ENCODE data around the gene POLR3A.
"Not testable (repeated sequence)": the region's sequence is repeated elsewhere in the genome, so short reads cannot be mapped to it uniquely, and the experiment has no call there.

The POLR3A gene

DNA sequence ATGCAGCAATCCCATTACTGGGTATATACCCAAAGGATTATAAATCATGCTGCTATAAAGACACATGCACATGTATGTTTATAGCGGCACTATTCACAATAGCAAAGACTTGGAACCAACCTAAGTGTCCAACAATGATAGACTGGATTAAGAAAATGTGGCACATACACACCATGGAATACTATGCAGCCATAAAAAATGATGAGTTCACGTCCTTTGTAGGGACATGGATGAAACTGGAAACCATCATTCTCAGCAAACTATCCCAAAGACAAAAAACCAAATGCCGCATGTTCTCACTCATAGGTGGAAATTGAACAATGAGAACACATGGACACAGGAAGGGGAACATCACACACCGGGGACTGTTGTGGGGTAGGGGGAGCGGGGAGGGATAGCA lies 30.5 kb downstream of the POLR3A start:
- H3K9me3 ChIP-seq (ENCODE audit: control insufficient read depth, insufficient read depth, low read length); H3K4me3 ChIP-seq (ENCODE audit: low read depth, low read length); H3K27me3 ChIP-seq (ENCODE audit: control insufficient read depth, insufficient read depth, low read length); H3K27ac ChIP-seq (ENCODE audit: low read depth, low read length); H3K4me1 ChIP-seq (ENCODE audit: control insufficient read depth, insufficient read depth, low read length); H3K9ac ChIP-seq (ENCODE audit: low read depth, low read length): not testable (repeated sequence)
- H3K36me3 ChIP-seq (ENCODE audit: control insufficient read depth, insufficient read depth, low read length) = peaks cover 52% of the 10 kb centered on the region

DNA sequence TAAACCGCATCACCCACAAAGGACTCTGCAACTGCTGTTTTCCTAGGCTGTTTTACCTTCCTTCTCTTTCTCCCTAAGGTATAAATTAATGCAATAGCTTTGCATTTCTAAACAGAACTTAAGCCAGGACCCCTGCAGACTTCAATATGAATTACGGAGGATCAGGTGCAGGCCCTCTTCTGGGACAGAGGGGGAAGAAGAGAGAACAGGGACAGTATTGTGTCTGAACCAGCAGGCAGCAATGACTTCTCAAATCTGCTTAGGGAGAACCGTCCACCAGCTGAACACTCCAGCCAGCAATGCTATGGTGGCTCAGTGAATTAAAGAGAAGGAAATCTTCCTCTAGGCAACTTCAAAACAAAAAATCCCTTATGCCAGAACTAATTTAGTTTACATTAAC lies 35.7 kb downstream of the POLR3A start:
- Histone ChIP-seq H3K27ac (ENCODE audit: low read depth, low read length) (peak overlapping the region; percentile 40), H3K4me1 (ENCODE audit: control insufficient read depth, insufficient read depth, low read length) (peaks cover 8% of the 10 kb centered on the region), H3K27me3 (ENCODE audit: control insufficient read depth, insufficient read depth, low read length) (no peaks in the 10 kb centered on the region), H3K9ac (ENCODE audit: low read depth, low read length) (no peak overlapping the region), H3K4me3 (ENCODE audit: low read depth, low read length) (no peak overlapping the region), H3K9me3 (ENCODE audit: control insufficient read depth, insufficient read depth, low read length) (no peaks in the 10 kb centered on the region), H3K36me3 (ENCODE audit: control insufficient read depth, insufficient read depth, low read length) (peaks cover 55% of the 10 kb centered on the region)

DNA sequence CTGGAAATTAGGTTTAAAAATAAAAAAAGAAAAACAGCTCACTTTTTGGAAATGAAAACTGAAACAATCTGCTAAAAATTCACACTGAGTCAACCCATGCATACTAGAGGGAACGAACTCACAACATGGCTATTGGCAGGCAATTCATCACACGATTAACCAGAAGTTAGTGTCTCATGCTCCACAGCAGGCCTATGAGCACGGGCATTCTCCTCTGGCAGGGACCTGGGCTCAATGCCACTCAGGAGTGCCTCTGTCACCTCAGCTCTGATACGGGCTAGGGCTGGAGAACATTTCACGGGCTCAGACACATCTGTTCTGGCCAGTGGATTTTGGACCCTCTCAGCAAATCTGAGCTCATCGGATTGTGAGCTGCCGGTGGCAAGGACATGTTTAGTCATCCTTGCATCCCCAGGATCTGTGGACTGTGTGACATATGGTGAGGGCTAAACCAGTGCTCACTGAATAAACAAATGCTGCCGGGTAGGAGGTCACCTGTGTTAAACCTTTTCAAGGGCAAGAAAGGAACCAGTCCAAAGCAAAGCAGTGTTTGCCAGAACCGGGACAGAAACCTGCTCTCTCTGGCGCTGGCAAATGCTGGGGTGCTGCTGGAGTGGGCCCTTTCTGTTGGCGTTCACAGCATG lies 40.1 kb downstream of the POLR3A start:
- Histone ChIP-seq H3K27me3 (ENCODE audit: control insufficient read depth, insufficient read depth, low read length) (no peaks in the 10 kb centered on the region), H3K36me3 (ENCODE audit: control insufficient read depth, insufficient read depth, low read length) (peaks cover 99% of the 10 kb centered on the region), H3K9ac (ENCODE audit: low read depth, low read length) (no peak overlapping the region)

DNA sequence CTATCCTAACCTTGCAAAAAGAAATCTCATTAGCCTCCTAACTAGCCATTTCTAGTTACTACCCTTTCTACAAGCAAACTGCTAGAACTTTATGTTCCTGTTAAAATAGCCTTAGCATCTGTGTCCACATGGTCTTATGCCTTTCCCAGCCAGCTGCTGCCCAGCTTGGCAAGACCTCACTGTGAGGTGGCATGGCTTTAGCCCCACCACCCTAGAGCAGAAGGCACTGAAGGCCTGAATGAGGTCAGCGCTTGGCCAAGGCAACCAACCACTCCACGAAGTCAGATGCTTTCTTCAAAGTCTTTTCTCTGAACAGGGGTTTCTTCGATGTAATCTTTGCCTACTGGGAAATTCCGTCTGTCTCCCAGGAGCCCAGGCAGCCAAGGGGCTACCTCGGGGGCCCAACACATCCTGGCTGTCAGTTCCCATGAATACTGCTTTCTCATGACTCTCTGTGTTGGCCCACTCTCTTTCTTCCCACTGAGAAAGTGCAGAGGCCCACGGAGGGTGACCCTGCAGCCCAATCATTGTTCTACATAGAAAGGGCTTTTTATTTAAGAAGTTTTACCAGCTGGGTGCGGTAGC lies 41.6 kb downstream of the POLR3A start:
- no peak overlapping the region for H3K9ac ChIP-seq (ENCODE audit: low read depth, low read length)
- no peak overlapping the region for H3K4me3 ChIP-seq (ENCODE audit: low read depth, low read length)
- H3K27ac ChIP-seq (ENCODE audit: low read depth, low read length) = no peak overlapping the region
- no peaks in the 10 kb centered on the region for H3K27me3 ChIP-seq (ENCODE audit: control insufficient read depth, insufficient read depth, low read length)
- H3K9me3 ChIP-seq (ENCODE audit: control insufficient read depth, insufficient read depth, low read length) = no peaks in the 10 kb centered on the region
- H3K4me1 ChIP-seq (ENCODE audit: control insufficient read depth, insufficient read depth, low read length) = no peaks in the 10 kb centered on the region
- H3K36me3 ChIP-seq (ENCODE audit: control insufficient read depth, insufficient read depth, low read length) = peaks cover 99% of the 10 kb centered on the region

More for the DNA sequence above, 40.1 kb downstream of the POLR3A start:
- no peak overlapping the region for H3K4me3 ChIP-seq (ENCODE audit: low read depth, low read length)
- no peaks in the 10 kb centered on the region for H3K9me3 ChIP-seq (ENCODE audit: control insufficient read depth, insufficient read depth, low read length)
- H3K27ac ChIP-seq (ENCODE audit: low read depth, low read length) = no peak overlapping the region
- H3K4me1 ChIP-seq (ENCODE audit: control insufficient read depth, insufficient read depth, low read length) = peaks cover 8% of the 10 kb centered on the region

DNA sequence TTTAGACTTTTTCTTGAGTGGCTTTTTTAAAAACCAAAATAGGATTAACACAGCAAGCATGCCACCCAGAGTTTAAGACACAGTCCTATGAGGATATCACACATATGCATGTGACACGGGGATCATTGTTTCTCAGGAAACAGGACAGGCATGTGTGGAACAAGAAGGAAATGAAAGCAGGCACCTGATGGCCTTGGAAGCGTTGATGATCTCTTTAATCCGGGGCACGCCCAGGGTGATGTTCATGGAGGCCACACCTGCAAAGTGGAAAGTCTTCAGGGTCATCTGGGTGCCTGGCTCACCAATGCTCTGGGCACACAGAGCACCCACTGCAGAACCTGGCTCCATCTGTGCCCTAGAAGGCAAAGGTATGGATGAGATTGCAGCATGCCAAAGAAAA lies 44.3 kb downstream of the POLR3A start:
- H3K9ac ChIP-seq (ENCODE audit: low read depth, low read length) = no peak overlapping the region
- H3K27ac ChIP-seq (ENCODE audit: low read depth, low read length) = no peak overlapping the region
- H3K4me1 ChIP-seq (ENCODE audit: control insufficient read depth, insufficient read depth, low read length) = no peaks in the 10 kb centered on the region
- H3K27me3 ChIP-seq (ENCODE audit: control insufficient read depth, insufficient read depth, low read length) = no peaks in the 10 kb centered on the region
- H3K9me3 ChIP-seq (ENCODE audit: control insufficient read depth, insufficient read depth, low read length) = no peaks in the 10 kb centered on the region
- no peak overlapping the region for H3K4me3 ChIP-seq (ENCODE audit: low read depth, low read length)
- H3K36me3 ChIP-seq (ENCODE audit: control insufficient read depth, insufficient read depth, low read length) = peaks cover 97% of the 10 kb centered on the region

DNA sequence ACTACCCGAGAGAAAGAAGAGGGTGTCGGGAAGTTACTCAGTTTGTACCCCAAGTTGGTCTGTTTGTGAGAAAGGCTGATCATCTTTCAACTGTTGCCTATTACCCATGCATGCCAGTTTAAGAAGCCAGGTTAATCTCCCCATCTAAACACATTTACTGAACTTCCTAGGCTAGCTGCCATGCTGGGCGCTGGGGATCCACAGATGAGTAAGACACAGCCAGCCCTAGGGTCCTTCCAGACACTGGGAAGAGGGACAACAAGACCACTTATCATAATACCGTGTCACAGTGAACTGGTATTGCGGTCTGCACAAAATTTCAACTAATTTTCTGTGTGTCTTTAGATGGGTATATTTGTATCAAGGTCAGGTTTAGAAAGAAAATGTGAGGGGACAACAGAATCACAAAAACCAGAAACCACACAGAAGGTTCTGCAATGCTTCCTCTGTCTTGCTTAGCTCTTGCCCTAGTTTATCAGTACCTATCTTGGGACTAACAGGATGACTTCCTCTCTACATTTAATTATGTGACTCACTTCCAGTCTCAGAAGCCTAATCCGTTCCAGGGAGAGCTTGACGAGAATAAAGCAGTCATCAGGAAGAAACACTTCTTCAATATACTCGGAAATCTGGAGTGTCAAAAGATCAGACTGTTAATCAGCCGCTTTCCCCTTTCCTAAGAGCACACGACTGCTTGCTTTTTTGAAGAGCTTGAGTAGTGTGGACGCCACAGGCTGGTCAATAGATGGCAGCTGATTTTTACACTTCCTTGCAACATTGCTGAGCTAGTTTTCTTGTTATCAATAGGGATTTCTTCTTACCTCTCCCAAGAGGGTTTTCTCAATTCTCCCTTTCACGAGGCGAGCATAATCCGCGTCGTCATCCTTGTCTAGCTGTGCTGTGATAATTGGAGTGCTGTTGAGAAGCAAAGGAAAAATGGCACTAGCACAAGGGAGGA lies 45.7 kb downstream of the POLR3A start:
- H3K27ac ChIP-seq (ENCODE audit: low read depth, low read length) = no peak overlapping the region
- no peaks in the 10 kb centered on the region for H3K4me1 ChIP-seq (ENCODE audit: control insufficient read depth, insufficient read depth, low read length)
- no peaks in the 10 kb centered on the region for H3K27me3 ChIP-seq (ENCODE audit: control insufficient read depth, insufficient read depth, low read length)
- H3K9me3 ChIP-seq (ENCODE audit: control insufficient read depth, insufficient read depth, low read length) = no peaks in the 10 kb centered on the region
- H3K9ac ChIP-seq (ENCODE audit: low read depth, low read length) = no peak overlapping the region
- peaks cover 96% of the 10 kb centered on the region for H3K36me3 ChIP-seq (ENCODE audit: control insufficient read depth, insufficient read depth, low read length)
- no peak overlapping the region for H3K4me3 ChIP-seq (ENCODE audit: low read depth, low read length)

DNA sequence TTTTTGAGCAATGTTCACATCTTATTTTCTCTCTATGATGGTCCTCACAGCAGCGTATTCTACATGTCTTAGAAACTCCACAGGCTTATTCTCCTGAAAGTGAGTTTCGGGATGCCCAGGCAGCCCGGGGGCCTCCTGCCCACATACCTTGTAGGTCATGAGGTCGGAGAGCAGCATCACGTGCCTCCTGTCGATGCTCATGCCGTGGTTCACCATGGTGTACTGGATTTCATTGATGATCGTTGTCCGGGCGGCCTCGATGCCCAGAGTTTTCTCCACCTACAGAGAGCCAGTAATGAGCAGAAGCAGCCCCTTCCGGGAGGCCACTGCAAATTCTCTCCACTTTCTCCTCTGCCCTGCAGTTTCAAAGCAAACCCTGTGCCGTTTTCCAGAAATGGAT lies 48.0 kb downstream of the POLR3A start:
- Histone ChIP-seq H3K9me3 (ENCODE audit: control insufficient read depth, insufficient read depth, low read length) (no peaks in the 10 kb centered on the region), H3K27ac (ENCODE audit: low read depth, low read length) (no peak overlapping the region), H3K27me3 (ENCODE audit: control insufficient read depth, insufficient read depth, low read length) (no peaks in the 10 kb centered on the region), H3K9ac (ENCODE audit: low read depth, low read length) (no peak overlapping the region), H3K4me3 (ENCODE audit: low read depth, low read length) (no peak overlapping the region), H3K4me1 (ENCODE audit: control insufficient read depth, insufficient read depth, low read length) (no peaks in the 10 kb centered on the region), H3K36me3 (ENCODE audit: control insufficient read depth, insufficient read depth, low read length) (peaks cover 94% of the 10 kb centered on the region)

DNA sequence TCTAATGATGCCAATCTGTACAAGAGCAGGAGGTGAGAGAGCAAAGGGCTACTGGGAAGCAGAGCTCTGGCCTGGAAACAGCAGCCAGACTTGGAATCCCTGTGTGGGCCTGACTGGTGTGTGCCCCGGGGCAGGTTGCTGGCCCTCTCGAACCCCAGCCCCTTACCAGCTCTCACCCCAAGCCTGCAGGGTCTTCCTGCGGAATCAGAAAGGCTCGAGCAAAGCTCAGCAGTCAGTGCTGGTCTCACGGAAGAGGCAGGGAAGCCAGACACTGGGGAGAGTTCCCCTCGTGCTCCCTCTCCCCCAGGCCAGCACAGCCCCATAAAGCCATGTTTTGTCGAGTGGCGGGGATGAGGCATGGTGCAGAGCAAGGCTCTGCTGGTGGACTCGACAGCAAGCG lies 50.1 kb downstream of the POLR3A start:
- H3K27ac ChIP-seq (ENCODE audit: low read depth, low read length) = no peak overlapping the region
- 0 out of 2 replicates have a peak, but pooled peaks cover 3% of the 10 kb centered on the region for H3K4me1 ChIP-seq (ENCODE audit: control insufficient read depth, insufficient read depth, low read length)
- H3K9me3 ChIP-seq (ENCODE audit: control insufficient read depth, insufficient read depth, low read length) = no peaks in the 10 kb centered on the region
- H3K9ac ChIP-seq (ENCODE audit: low read depth, low read length) = no peak overlapping the region
- no peaks in the 10 kb centered on the region for H3K27me3 ChIP-seq (ENCODE audit: control insufficient read depth, insufficient read depth, low read length)
- peaks cover 75% of the 10 kb centered on the region for H3K36me3 ChIP-seq (ENCODE audit: control insufficient read depth, insufficient read depth, low read length)
- no peak overlapping the region for H3K4me3 ChIP-seq (ENCODE audit: low read depth, low read length)

DNA sequence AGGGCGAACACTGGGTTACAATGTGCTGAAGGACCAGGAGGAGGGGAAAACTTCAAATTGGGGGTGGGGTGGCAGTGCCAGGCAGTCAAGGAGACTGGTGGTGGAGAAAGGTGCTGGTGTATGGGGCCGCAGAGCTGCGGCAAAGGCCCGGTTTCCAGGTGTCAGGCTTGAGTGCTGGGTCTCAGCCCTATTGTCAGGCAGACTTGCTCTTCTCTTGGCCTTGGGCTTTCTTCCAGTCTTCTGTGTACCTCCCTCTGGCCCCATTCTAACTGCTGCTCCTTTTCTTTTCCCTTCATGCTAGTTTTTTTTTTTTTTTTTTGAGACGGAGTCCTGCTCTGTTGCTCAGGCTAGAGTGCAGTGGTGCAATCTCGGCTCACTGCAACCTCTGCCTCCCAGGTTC lies 51.0 kb downstream of the POLR3A start:
- H3K9ac ChIP-seq (ENCODE audit: low read depth, low read length) = no peak overlapping the region
- H3K9me3 ChIP-seq (ENCODE audit: control insufficient read depth, insufficient read depth, low read length) = no peaks in the 10 kb centered on the region
- no peak overlapping the region for H3K27ac ChIP-seq (ENCODE audit: low read depth, low read length)
- no peak overlapping the region for H3K4me3 ChIP-seq (ENCODE audit: low read depth, low read length)
- no peaks in the 10 kb centered on the region for H3K27me3 ChIP-seq (ENCODE audit: control insufficient read depth, insufficient read depth, low read length)
- 0 out of 2 replicates have a peak, but pooled peaks cover 3% of the 10 kb centered on the region for H3K4me1 ChIP-seq (ENCODE audit: control insufficient read depth, insufficient read depth, low read length)
- peaks cover 67% of the 10 kb centered on the region for H3K36me3 ChIP-seq (ENCODE audit: control insufficient read depth, insufficient read depth, low read length)

DNA sequence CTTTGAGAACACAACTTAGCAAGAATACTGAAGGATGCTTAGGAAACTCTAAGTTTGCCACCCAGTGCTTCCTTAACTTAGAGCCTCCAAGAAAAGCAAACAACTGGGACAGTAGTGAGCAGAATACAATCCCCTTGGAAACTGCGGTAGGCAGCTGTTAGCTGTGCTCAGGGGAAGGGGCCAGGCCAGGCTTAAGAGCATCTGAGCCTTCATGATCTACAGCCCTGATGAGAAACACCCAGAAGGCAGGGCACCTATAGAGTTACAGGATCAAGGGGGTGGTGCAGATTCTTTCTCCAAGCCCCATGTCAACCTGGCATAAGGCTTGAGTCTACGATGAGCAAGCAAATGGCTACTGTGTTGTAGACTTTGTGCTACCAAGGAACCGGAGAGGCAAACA lies 51.4 kb downstream of the POLR3A start:
- Histone ChIP-seq H3K36me3 (ENCODE audit: control insufficient read depth, insufficient read depth, low read length) (peaks cover 62% of the 10 kb centered on the region), H3K4me3 (ENCODE audit: low read depth, low read length) (no peak overlapping the region), H3K9ac (ENCODE audit: low read depth, low read length) (no peak overlapping the region), H3K27me3 (ENCODE audit: control insufficient read depth, insufficient read depth, low read length) (no peaks in the 10 kb centered on the region), H3K27ac (ENCODE audit: low read depth, low read length) (no peak overlapping the region), H3K4me1 (ENCODE audit: control insufficient read depth, insufficient read depth, low read length) (0 out of 2 replicates have a peak, but pooled peaks cover 3% of the 10 kb centered on the region), H3K9me3 (ENCODE audit: control insufficient read depth, insufficient read depth, low read length) (no peaks in the 10 kb centered on the region)

DNA sequence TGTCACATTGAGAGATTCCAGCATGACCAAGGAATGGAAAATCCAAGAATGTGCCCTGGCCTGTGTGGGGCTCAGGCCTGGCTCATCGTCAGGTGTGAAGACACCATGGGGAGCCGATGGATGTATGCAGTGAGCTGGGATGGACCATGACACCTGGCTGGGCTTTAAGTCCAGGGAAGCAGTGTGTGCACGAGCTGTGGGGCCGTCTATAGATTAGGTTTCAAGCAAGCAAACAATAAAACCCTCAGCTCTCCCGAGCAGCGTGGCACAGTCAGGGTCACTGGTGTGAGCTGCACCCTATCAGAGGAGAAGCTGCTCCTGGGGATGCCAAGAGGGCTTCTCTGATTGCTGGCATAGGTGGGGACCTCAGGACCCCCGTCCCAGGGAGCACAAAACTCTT lies 52.3 kb downstream of the POLR3A start:
- no peaks in the 10 kb centered on the region for H3K27me3 ChIP-seq (ENCODE audit: control insufficient read depth, insufficient read depth, low read length)
- 0 out of 2 replicates have a peak, but pooled peaks cover 3% of the 10 kb centered on the region for H3K4me1 ChIP-seq (ENCODE audit: control insufficient read depth, insufficient read depth, low read length)
- H3K9me3 ChIP-seq (ENCODE audit: control insufficient read depth, insufficient read depth, low read length) = no peaks in the 10 kb centered on the region
- no peak overlapping the region for H3K4me3 ChIP-seq (ENCODE audit: low read depth, low read length)
- peaks cover 53% of the 10 kb centered on the region for H3K36me3 ChIP-seq (ENCODE audit: control insufficient read depth, insufficient read depth, low read length)
- no peak overlapping the region for H3K9ac ChIP-seq (ENCODE audit: low read depth, low read length)
- H3K27ac ChIP-seq (ENCODE audit: low read depth, low read length) = no peak overlapping the region
